GM18909 (cell line): ENCODE measurements around the gene CEP350.
A peak's percentile ranks its signal among the peaks of the same experiment; 100 is the strongest.
"Not testable (repeated sequence)": the region's sequence is repeated elsewhere in the genome, so short reads cannot be mapped to it uniquely, and the experiment has no call there.

Experiments used
- ATAC-seq: cut with Tn5 transposase; IDR thresholded peaks from one replicate; pipeline ENCODE4 v1.9.1; 2021; ENCODE audit warnings: mild to moderate bottlenecking; ENCODE audit not compliant: unreplicated experiment, poor library complexity

CEP350 gene

GRCh38 chr1:179978199-179979079 is 23.8 kb downstream of the CEP350 start:
- no peak for ATAC-seq

- no peak for ATAC-seq
Measured at GRCh38 chr1:179984101-179984500, 29.5 kb downstream of the CEP350 start.

DNA sequence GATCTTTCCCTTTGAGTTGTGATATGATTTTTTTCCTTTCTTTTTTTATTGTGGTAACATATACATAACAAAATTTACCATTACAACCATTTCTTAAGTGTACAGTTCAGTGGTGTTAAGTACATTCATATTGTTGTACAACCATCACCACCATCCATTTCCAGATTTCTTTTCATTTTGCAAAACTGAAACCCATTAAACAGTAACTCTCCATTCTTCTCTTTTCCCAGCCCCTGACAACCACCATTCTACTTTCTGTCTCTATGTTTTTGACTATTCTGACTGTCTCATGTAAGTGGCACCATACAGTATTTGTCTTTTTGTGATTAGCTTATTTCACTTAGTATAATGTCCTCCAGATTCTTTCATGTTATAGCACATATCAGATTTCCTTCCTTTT is 30.3 kb downstream of the CEP350 start:
- ATAC-seq, result no peak

DNA sequence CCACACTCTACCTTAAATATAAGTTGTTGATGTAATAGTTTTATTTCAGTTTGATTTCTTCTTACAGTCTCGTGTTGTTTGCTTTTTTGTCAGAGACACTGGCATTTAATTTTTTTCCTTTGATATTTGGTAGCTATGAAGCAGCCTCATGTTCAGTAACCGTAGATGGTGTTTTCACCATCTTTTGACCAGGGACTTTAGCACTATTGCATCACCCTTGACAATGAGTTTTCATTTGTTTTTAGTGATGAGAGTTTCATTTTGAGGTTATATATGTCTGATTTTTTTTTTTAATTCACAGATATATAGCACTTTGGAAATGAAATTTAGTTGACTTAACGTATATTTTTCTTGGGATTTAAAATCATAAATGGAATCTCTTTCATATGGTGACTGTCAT is 36.2 kb downstream of the CEP350 start:
- ATAC-seq, result no peak

GRCh38 chr1:179995576-179995975 is 41.0 kb downstream of the CEP350 start:
- ATAC-seq, result no peak

GRCh38 chr1:179996099-179996498 is 41.5 kb downstream of the CEP350 start:
- peak; percentile 65 for ATAC-seq

GRCh38 chr1:180000575-180000974 is 46.0 kb downstream of the CEP350 start:
- ATAC-seq, result no peak

- ATAC-seq, result no peak
Measured at GRCh38 chr1:180002437-180002836, 47.8 kb downstream of the CEP350 start.

- ATAC-seq, result peak; percentile 93
Measured at GRCh38 chr1:180003026-180003695, 48.6 kb downstream of the CEP350 start.

GRCh38 chr1:180006762-180007161 is 52.2 kb downstream of the CEP350 start:
- not testable (repeated sequence) for ATAC-seq

DNA sequence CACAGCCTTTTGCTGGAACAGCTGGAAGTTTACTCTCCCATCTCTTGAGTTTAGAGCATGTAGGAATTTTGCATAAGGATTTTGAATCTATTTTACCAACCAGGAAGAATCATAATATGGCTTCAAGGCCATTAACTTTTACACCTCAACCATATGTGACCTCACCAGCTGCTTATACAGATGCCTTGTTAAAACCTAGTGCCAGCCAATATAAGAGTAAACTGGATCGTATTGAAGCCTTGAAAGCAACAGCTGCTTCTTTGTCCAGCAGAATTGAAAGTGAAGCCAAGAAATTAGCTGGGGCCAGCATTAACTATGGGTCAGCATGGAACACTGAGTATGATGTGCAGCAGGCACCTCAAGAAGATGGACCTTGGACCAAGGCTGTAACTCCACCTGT is 65.4 kb downstream of the CEP350 start:
- ATAC-seq, result no peak

DNA sequence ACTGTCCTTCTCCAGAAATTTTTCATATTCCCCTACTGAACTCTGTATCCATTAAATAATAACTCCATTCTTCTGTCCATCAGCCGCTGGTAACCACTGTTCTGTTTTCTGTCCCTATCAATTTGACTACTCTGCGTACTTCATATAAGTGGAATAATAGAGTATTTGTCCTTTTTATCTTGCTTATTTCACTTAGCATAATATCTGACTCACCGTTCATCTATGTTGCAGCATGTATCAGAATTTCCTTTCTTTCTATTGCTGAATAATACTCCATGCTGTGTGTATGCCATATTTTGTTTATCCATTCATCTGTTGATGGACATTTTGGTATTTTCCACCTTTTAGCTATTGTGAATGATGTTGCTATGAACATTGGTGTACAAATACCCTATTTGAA is 71.9 kb downstream of the CEP350 start:
- no peak for ATAC-seq

DNA sequence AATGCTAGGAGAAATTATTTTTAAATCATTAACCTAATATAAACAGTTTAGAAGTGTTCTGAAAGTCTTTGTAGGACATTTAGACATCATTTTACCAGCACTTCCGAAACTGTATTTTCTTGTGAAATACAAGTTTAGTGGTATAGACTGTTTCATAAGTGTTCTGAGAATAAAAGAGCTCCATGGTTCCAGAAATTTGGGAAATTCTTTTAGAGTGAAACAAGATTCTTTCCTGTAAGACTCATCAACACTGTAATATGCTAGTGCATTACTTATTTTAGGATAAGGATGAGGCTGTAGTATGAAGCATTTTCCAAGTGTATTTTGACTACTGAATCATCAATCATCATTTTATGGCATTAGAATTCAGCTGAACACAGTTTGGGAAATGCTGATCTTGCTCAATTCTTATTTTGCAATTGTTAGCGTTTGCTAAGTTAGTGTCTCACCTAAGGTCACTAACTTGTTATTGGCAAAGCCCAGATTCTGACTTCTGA is 73.4 kb downstream of the CEP350 start:
- ATAC-seq, result no peak

- ATAC-seq, result no peak
Measured at GRCh38 chr1:180028864-180029263, 74.3 kb downstream of the CEP350 start.

DNA sequence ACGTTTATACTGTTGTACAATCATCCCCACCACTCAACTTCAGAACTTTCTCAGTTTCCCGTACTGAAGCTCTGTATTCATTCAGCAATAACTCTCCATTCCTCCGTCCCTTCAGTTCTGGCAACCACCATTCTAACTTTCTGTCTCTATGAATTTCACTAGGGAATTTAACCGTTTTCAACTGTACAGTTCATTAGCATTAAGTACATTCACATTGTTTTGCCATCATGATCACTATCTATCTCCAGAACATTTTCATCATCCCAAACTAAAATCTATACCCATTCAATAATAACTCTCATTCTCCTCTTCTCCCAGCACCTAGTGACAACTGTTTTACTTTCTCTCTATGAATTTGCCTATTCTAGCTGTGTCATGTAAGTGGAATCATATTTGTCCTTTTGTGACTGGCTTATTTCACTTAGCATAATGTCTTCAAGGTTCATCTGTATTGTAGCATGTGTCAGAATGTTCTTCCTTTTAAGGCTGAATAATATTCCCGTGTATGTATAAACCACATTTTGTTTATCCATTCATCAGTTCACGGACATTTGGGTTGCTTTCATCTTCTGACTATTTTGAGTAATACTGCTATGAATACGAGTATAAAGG is 75.0 kb downstream of the CEP350 start:
- ATAC-seq, result no peak

DNA sequence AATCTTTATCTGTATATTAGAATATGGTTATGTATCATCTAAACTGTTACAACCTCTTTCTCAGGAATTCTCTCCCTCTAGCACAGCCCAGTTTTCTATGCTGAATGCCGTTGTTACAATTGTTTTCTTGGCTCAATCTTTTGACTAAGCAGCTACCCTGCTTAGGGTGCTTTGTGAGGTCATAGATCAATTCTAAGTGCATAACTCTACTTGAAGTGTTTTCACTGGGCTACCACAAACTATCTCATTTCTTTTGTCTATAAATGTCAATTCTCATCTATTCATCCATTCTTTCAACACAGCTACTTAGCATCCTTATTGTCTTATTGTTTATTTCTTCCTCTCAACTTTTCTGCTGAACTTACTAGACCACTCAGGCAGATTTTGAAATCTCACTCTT is 77.1 kb downstream of the CEP350 start:
- ATAC-seq, result no peak

DNA sequence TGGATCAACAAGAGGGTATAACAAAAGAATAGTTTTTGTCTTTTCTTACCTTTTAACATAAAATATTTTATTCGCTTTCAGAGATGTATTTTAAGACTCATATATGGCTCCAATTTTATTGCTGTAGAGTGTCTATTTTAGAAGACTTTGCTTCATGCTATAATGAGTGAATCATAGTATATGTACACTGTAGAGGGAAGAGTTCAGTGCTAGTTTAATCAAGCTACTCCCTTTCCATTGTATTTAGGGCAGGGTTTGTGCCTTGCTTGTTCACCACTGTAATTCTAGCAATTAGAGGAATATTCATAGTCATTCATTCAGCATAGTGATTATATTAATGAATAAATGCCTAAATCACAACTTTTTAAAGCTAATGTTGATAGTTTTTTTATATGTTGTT is 78.8 kb downstream of the CEP350 start:
- ATAC-seq, result no peak

DNA sequence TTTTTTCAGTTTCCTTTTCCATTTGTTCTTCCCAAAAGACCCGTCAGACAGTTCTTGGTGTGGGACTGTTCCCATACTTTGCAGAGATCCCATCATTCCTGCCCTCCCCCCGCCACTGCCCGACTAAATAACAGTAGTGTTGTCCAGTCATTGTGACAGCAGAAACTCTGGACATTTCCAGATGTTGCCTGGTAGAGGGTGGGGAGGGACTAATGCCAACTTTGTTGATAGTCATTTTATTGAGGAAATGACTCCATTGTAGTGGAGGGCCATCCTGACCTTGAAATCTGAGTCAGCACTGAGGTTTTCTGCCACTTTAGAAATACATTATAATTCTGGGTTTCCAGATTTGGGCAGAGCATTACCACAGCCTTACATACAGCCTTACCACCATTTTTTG is 85.4 kb downstream of the CEP350 start:
- ATAC-seq, result no peak

DNA sequence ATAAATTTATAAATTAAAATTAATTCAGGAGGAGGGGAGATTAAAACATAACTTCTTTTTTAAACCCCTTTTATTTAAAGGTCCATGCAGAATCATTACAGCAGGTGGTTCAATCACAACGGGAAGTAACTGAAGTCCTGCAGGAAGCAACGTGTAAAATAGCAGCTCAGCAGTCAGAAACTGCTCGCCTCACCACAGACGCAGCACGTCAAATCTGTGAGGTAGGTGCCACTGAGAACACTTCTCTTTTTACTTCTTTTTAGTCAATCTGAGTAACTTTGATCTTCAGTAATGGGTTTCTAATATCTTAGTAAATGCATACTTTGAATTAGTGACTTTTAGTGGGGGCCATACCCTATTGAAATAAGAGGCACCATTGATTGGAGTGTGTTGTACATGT is 87.0 kb downstream of the CEP350 start:
- ATAC-seq, result no peak

DNA sequence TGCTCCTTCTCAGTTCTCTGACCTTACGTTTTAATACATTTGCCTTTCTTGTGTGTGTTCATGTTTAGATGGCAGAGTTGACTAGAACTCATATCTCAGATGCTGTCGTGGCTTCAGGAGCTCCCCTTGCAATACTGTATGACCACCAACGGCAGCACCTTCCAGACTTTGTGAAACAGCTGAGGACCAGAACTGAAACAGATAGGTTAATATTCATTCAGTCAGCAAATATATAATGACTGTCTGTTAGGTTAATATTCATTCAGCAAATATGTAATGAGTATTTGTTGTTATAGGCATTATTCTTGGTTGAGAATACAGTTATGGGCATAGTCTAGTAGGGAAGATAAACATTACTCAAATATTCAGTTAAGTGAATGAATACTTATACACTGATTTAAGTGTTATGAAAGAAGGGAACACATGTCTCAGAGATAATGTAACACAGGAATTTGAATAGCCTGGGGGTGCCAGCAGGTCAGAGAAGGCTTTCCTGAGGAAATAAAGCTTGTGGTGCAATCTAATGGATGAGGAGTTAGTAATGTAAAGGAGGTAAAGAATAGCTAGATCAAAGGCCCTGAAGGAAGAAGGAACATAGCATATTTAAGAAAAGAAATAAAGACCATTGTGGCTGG is 88.5 kb downstream of the CEP350 start:
- no peak for ATAC-seq

DNA sequence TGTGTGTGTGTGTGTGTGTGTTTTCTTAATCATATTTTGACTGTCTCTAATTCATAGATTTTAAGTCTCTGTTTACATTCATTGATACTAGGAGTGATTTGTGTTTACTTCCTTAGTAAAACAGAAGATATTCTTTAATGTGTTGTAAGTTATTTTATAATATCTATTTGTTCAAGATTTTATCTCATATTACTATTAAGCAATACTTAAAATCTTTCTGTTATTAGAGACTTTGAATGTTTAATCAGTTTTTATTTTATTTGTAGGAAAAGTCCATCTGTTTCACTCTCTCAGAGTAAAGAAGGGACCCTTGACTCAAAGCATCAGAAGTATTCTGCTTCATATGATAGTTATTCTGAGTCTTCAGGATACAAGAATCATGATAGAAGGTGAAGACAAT is 89.2 kb downstream of the CEP350 start:
- no peak for ATAC-seq
